Measurements from ENCODE around the gene PNLIP.

PNLIP gene

DNA sequence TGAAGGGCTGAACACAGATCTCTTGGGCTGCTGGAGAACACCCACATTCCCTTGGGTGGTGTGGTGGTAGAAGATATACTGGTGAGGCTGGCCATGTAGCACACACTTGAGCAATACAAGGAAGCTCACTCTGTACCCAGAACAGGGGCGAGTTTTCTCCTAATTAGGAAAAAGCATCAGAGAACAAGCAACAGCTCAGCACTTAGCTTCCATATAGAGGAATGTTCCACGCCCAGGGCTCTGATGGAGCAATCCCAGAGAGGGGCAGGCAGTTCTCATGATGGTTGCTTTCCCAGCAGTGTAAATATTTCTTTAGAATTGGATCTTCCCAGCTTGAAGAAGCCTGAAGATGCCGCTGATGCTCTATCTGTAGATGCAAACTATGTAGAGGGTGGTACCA, 21.0 kb upstream of the PNLIP start:
- no peaks in the 10 kb centered on the region for H3K79me2 ChIP-seq (ENCODE audit: insufficient read depth, low read length)
- H3K27me3 ChIP-seq (ENCODE audit: insufficient read depth, low read length): no peaks in the 10 kb centered on the region
- TF ChIP-seq, protein P1, sequence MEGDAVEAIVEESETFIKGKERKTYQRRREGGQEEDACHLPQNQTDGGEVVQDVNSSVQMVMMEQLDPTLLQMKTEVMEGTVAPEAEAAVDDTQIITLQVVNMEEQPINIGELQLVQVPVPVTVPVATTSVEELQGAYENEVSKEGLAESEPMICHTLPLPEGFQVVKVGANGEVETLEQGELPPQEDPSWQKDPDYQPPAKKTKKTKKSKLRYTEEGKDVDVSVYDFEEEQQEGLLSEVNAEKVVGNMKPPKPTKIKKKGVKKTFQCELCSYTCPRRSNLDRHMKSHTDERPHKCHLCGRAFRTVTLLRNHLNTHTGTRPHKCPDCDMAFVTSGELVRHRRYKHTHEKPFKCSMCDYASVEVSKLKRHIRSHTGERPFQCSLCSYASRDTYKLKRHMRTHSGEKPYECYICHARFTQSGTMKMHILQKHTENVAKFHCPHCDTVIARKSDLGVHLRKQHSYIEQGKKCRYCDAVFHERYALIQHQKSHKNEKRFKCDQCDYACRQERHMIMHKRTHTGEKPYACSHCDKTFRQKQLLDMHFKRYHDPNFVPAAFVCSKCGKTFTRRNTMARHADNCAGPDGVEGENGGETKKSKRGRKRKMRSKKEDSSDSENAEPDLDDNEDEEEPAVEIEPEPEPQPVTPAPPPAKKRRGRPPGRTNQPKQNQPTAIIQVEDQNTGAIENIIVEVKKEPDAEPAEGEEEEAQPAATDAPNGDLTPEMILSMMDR (IDR thresholded peaks at IDR 0.05; ENCODE audit: low read length): no peak
- no peak for TF ChIP-seq EZH2 (IDR thresholded peaks at IDR 0.05; ENCODE audit: borderline replicate concordance, low read length)
- H3K9me2 ChIP-seq (ENCODE audit: low read depth, low read length): no peaks in the 10 kb centered on the region
- H3K4me3 ChIP-seq (ENCODE audit: low read depth, low read length, poor library complexity, severe bottlenecking): no peak overlapping the region
- H3K36me3 ChIP-seq (ENCODE audit: insufficient read depth, low read length): no peaks in the 10 kb centered on the region
- H4K20me1 ChIP-seq (ENCODE audit: insufficient read depth, low read length): no peaks in the 10 kb centered on the region
- no peak overlapping the region for H3K9ac ChIP-seq (ENCODE audit: low read length)
- H3K4me1 ChIP-seq (ENCODE audit: insufficient read depth, low read length, severe bottlenecking): no peaks in the 10 kb centered on the region
- no peaks in the 10 kb centered on the region for H3K9me3 ChIP-seq (ENCODE audit: low read length)
- H3K27ac ChIP-seq (ENCODE audit: low read depth, low read length, poor library complexity, severe bottlenecking): no peak overlapping the region
- no peak overlapping the region for H2AFZ ChIP-seq (ENCODE audit: low read length)
- no peak overlapping the region for H3K4me2 ChIP-seq (ENCODE audit: low read length)
- H3F3A ChIP-seq (ENCODE audit: insufficient read depth, low read length): no peaks in the 10 kb centered on the region

DNA sequence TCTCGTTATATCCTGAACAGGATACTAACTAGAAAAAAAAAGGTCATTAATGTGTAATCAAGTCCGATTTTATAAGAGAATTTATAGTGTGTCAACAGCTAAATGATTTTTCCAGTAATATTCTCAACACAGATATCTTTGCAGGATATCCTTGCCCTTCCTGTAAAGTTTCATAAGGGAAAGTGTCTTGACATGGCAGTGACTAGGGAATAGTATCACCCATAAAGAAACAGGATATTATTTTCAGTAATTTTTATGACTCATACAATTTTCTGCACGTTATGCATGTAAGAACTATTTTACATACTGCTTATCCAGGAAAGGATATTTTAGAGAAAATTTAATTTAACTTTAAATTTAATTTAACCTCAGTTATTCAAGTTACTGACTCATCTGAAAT, 19.5 kb upstream of the PNLIP start:
- Histone ChIP-seq H3K9ac (ENCODE audit: low read length) (no peak overlapping the region), H3K4me2 (ENCODE audit: low read length) (no peak overlapping the region), H4K20me1 (ENCODE audit: insufficient read depth, low read length) (no peaks in the 10 kb centered on the region), H3K27me3 (ENCODE audit: insufficient read depth, low read length) (no peaks in the 10 kb centered on the region), H3K4me3 (ENCODE audit: low read depth, low read length, poor library complexity, severe bottlenecking) (no peak overlapping the region), H3F3A (ENCODE audit: insufficient read depth, low read length) (no peaks in the 10 kb centered on the region), H3K36me3 (ENCODE audit: insufficient read depth, low read length) (no peaks in the 10 kb centered on the region), H3K4me1 (ENCODE audit: insufficient read depth, low read length, severe bottlenecking) (no peaks in the 10 kb centered on the region), H3K9me3 (ENCODE audit: low read length) (no peaks in the 10 kb centered on the region), H3K79me2 (ENCODE audit: insufficient read depth, low read length) (no peaks in the 10 kb centered on the region), H3K27ac (ENCODE audit: low read depth, low read length, poor library complexity, severe bottlenecking) (no peak overlapping the region), H2AFZ (ENCODE audit: low read length) (no peak overlapping the region), H3K9me2 (ENCODE audit: low read depth, low read length) (no peaks in the 10 kb centered on the region)
- no peak for TF ChIP-seq EZH2 (IDR thresholded peaks at IDR 0.05; ENCODE audit: borderline replicate concordance, low read length)
- TF ChIP-seq, protein P1 (IDR thresholded peaks at IDR 0.05; ENCODE audit: low read length): no peak

DNA sequence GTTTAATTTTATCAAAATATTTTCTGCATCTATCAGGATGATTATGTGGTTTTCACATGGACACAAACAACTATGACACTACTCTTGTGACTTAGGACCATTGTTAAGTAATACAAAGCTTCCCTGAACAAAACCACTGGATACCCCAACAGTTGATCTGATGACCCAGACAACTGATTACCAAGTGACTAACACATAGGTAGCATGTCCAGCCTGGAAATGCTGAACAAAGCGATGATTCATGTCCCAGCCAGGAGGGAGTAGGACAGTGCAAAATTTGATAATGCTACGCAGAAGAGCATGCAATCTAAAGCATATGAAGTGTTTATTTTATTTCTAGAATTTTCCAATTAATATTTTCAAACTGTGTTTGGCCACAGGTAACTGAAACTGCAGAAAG, 8.9 kb upstream of the PNLIP start:
- no peaks in the 10 kb centered on the region for H4K20me1 ChIP-seq (ENCODE audit: insufficient read depth, low read length)
- TF ChIP-seq, protein P1 (IDR thresholded peaks at IDR 0.05; ENCODE audit: low read length): no peak
- no peak for TF ChIP-seq EZH2 (IDR thresholded peaks at IDR 0.05; ENCODE audit: borderline replicate concordance, low read length)
- H3F3A ChIP-seq (ENCODE audit: insufficient read depth, low read length): no peaks in the 10 kb centered on the region
- H3K4me1 ChIP-seq (ENCODE audit: insufficient read depth, low read length, severe bottlenecking): no peaks in the 10 kb centered on the region
- no peaks in the 10 kb centered on the region for H3K9me3 ChIP-seq (ENCODE audit: low read length)
- no peak overlapping the region for H3K4me2 ChIP-seq (ENCODE audit: low read length)
- H3K9ac ChIP-seq (ENCODE audit: low read length): no peak overlapping the region
- no peak overlapping the region for H2AFZ ChIP-seq (ENCODE audit: low read length)
- H3K9me2 ChIP-seq (ENCODE audit: low read depth, low read length): no peaks in the 10 kb centered on the region
- H3K4me3 ChIP-seq (ENCODE audit: low read depth, low read length, poor library complexity, severe bottlenecking): no peak overlapping the region
- H3K27ac ChIP-seq (ENCODE audit: low read depth, low read length, poor library complexity, severe bottlenecking): no peak overlapping the region
- no peaks in the 10 kb centered on the region for H3K27me3 ChIP-seq (ENCODE audit: insufficient read depth, low read length)
- no peaks in the 10 kb centered on the region for H3K36me3 ChIP-seq (ENCODE audit: insufficient read depth, low read length)
- no peaks in the 10 kb centered on the region for H3K79me2 ChIP-seq (ENCODE audit: insufficient read depth, low read length)
